Stimulated activated CD4-positive, alpha-beta T cell treated with anti-CD3 and anti-CD28 coated beads, Interleukin-4, amount 100 ng/mL, for 1 hour (primary cell): ENCODE measurements around the gene NANOS3.

Experiments
- DNase-seq: peaks from one replicate; pipeline ENCODE4 v3.0.0-alpha.2; 2020

Gene NANOS3

GRCh38 chr19:13864667-13865570, 12.0 kb upstream of the NANOS3 start:
- no peak for DNase-seq

DNA sequence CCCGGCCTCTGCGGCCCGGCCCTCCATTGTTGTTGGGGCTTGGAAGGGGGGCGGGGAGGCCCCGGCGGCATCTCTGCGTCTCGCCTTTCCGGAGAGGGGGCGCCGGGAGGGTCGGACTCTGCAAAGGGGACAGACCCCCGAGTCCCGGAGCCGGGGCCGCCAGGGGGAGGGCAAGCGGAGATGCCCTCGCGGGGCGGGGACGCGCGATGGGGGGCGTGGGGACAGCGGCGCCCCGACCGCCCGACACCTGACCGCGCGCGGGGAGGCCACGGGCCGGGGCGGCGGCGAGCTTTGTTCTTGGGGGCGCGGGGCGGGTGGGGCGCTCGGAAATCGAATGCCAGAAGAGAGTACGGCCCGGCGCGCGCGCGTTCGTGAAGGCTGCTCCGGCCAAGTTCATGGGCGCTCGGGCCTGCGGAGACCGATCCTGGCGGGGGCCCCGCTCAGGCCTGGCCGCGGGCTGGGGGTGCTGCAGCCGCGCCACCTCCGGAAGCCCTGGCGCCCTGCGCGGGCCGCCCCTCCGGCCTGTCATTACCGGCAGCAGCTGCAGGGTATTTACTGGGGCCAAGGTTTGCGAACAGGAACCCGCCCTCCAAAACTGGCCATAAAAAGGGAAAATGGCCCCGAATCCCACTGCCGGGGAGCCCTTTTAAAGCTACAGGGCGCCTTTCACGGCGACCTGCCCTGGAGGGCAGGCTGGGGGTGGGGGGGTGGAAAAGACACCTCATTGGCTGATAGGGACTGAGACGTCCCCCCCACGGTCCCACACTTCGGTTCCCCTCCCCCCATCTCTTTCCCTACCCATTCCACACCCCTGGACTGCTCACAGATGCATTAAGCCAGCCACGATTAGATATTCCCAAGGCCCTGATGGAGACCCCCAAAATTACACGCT, 11.1 kb upstream of the NANOS3 start:
- DNase-seq = no peak

DNA sequence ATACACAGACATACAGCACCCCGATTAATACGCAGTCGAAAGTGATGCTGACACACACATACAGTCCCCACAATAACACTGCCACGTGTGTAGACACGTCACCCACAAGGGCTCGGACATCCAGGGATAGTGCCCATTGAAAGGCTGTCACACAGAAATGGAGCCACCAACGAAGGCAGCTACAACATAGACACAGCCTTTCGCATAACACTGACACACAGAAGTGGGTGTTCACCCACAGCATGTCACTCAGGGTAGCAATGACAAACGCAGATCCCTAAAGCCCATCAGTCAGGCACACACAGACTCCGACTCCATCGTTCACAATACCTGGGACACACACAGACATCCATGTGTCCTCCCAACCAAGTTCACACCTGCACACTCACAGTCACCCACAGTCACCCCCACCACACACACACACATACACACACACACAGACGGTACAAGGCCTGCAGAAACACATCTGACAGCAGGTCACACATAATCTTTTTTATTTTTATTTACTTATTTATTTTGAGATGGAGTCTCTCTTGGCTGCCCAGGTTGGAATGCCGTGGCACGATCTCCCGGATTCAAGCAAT, 10.4 kb upstream of the NANOS3 start:
- no peak for DNase-seq

DNA sequence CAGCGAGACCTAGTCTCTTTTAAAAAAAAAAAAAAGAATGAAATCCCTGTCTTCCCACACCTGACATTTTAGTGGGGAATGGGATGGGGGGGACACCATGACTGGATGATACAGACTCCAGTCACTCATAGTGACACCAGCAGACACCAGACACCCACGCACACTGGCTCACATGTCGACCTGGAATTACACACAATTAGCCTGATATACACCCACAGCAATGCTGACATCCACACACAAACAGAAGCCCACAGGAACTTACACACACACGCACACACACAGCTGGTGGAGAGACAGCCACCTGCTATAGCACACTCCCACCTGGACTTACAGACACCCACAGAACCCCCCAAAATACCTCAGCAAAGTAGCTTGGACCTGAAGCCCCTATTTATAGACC, 8.3 kb upstream of the NANOS3 start:
- DNase-seq = no peak

- no peak for DNase-seq
Measured at GRCh38 chr19:13869281-13869680, 7.7 kb upstream of the NANOS3 start.

GRCh38 chr19:13870873-13871272, 6.1 kb upstream of the NANOS3 start:
- DNase-seq = no peak

DNA sequence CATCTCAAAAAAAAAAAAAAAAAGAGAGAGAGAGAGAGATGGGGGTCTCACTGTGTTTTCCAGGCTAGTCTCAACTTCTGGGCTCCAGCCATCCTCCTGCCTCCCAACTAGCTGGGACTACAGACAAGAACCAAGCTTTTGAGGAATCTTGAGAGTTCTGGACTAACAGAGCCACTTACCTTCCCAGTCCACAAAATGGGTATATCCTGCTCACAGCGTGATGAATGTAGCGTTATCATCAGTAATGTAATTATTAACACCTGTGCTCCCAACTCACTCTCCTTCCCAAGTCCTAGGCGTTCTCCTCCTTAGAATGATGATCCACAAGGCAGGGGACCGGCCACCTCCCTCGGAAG, 4.6 kb upstream of the NANOS3 start:
- DNase-seq = no peak

GRCh38 chr19:13872695-13873389, 4.1 kb upstream of the NANOS3 start:
- no peak for DNase-seq

DNA sequence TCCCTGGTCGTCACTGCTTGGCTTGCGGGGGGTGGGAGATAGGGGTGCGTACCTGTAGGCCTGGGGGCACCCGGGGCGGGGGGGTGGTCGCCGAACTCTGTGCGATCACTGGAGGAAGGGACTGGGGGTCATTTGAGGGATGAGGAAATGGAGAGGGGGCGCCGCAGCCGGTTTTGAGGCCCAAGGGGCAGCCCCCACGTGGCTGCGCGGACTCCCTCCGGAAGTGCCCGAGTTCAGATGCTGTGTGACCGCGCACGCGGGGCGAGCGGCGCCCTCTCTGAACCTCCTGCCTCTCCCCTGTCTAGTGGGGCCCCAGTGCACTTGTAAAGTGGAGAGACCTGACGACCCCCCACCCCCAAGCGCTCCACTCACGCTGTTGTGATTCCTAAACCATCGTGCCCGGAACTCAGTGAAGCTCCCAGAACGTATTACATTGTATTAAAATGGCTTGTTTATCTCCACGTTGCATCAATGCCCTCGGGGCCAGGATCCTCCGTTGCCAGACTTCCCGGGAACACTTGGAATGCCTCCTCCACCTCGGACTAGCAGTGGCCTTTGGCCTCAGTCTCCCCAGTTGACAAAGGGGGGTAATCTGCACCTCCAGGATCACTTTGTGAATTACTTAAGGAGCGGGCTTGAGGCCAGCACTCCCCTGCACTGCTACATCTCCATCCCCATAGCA, 3.0 kb upstream of the NANOS3 start:
- no peak for DNase-seq

- DNase-seq = no peak
Measured at GRCh38 chr19:13875824-13876223, 1.1 kb upstream of the NANOS3 start.

DNA sequence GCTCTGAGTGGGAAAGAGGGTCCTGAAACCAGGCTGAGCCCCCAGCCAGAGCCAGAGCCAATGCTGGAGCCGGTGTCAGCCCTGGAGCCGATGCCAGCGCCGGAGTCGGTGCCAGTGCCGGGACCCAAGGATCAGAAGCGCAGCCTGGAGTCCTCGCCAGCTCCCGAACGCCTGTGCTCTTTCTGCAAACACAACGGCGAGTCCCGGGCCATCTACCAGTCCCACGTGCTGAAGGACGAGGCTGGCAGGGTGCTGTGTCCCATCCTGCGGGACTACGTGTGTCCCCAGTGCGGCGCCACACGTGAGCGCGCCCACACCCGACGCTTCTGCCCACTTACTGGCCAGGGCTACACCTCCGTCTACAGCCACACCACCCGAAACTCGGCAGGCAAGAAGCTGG, 369 bp downstream of the NANOS3 start:
- DNase-seq = no peak

DNA sequence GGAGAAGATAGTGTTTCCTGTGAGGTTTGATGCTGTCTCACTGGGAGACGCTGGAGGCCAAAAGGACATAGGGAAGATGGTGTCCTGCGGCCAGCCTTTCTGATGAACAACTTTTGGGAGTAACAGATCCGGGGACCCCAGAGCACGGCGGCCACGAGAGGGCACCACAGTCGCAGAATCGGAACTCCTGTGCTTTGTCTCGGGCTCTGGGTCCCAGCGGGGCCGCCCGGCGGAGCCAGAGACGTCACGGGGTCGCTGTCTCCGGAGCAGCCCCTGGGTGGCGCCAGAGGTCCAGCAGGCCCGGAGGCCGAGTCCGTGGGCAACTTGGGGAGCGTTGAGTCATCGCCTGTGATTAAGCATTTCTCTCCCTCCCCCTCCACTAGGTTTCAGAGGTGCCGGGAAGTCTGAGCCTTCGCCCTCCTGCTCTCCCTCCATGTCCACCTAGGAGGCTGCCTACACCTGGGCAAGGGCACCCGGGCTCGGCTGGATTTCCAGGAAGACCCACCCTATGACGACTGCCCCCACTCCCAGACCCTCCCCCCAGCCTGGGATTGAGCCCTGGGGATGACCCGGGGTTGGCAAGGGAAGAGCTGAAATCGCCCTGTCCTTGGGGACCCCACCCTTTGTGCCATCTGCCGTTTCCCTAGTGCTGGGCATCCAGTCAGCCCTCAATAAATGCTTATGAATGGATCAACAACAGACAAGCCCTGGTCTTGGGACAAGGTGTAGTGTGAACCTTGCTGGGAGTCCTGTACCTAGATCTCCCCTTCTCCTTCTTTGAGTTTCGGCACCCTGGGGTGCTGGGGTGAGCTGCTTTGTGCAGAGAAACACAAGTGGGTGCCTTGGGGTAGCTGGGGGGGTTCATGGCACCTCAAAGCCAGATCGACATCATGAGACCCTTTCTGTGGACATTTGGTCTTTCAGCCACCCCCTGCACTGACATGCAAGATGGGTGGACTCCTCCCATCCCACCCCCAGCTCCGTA, 3.4 kb downstream of the NANOS3 start:
- DNase-seq = peak; percentile 99

- DNase-seq = peak; percentile 17
Measured at GRCh38 chr19:13881251-13881691, 4.3 kb downstream of the NANOS3 start.

- peak; percentile 33 for DNase-seq
Measured at GRCh38 chr19:13881692-13882418, 4.9 kb downstream of the NANOS3 start.

DNA sequence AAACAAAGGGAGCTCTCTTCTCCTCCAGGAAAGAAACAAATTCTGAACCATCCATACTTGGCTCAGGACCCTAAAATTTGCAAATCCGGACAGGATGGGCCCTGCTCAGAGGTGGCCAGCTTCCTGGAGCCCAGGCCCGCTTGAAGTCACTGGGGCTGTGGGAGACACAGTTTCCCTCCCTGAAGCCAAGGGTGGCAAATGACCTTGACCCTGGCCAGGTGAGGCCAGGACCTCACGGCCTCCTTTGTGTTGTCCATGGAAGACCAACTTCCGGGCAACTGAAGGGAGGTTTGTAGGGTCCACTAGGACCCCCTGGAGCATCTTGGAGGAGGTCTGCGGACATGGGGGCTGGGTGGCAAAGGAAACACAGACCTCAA, 5.5 kb downstream of the NANOS3 start:
- DNase-seq = no peak

DNA sequence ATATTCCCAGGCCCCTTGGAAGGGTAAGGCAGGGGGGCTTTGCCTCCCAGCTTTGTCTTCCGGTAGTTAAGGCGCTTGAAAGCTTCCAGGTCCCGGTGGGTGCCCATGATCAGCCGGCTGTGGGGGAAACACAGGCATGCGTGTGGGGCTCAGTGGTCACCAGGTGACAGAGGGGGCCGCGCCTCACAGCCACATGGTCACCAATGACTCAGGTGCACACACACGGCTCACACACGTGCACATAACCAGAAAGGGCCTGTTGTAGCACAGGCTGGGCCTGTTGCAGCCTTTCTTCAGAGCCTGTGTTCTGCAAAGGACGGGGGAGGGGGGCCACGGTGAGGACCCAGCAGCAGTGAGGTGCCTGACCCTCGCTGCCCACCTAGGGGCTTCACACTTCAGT, 5.9 kb downstream of the NANOS3 start:
- DNase-seq = no peak

DNA sequence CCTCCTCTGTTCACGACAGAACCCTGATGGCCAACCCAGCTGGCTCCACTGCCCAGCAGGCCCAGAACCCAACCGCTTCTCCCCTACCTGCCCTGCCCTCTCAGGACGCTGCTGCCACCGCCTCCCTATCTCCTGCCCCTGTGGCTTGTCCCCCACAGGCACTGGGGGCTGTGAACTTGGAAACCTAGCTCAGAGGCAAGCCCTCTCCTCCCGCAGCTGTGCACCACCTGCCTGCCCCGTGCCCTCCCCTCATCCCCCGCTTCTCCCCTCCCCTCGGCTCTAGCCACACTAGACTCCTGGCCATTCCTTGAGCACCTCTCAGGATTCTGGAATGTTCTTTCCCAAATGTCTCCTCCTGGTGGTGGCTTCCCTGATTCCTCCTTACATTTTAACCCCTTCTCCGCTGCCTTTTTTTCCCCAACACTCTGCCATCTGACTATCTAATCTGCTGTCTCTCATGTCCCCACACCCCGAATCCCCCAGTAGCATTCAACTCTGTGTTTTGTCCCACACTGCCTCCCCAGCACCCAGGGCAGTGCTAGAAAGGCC, 6.7 kb downstream of the NANOS3 start:
- no peak for DNase-seq

DNA sequence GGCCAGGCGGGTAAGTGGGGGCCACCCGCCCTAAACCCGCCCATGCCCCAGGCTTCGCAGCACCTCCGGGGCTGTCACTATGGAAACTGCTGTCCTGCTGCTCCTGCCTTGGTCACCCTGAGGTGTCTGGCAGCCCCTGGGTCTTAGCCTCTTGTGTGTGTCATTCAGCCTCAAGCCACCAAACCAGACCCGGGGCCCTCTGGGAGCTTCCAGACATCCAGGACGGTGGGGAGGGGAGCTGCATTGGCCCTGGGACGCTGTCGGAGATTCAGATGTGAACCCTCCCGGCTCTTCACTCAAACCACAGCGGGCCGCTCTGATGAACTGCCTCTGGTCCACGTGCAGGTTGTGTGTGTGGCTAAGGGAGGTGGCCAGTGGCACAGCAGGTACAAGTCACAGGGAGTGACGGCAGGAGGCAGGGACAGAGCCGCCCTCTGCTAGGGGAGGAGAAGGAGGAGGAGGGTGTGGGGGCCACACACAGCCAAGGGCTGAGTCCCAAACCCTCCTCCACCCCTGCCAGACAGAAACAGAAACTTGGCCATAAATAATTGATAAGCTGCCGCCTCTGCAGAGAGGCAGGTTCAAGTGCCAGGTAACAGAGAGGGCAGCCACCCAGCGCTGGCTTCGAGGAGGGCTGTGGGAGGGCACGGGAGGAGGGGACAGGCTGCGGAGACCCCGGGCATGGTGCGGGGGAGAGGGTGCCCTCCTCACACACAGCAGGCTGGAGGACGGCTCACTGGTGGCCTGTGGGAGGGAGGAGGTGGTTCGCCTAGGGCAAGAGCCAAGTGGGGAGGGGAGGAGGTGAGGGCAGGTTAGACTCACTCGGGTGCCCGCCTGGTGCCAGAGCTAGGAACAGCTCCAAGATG, 8.0 kb downstream of the NANOS3 start:
- no peak for DNase-seq

GRCh38 chr19:13885826-13886365, 9.0 kb downstream of the NANOS3 start:
- DNase-seq = no peak
